Lower leg skin (tissue), 4 donors: ENCODE data around the gene GPRC5C. TPM values are rescaled to one million over a fixed set of nuclear protein-coding genes. Genes with fewer than 3 reads are reported as not detected.
"Not testable (repeated sequence)": the region's sequence is repeated elsewhere in the genome, so short reads cannot be mapped to it uniquely, and the experiment has no call there.

Experiments used
- DNase-seq, 2 donors: peaks; one replicate each; pipeline ENCODE4 v3.0.0-alpha.2; 2019; ENCODE audit warnings: low spot score in 2 of 2
- H3K4me3 ChIP-seq: fragments of 200-600 bp; sonication (generic); 2 replicates; pipeline ENCODE4 v1.5.1; 2017; ENCODE audit warnings: mild to moderate bottlenecking, low read depth; ENCODE audit not compliant: poor library complexity, severe bottlenecking
- CTCF ChIP-seq, 3 donors: fragments of 450-650 bp; IDR thresholded peaks; one replicate each; pipeline ENCODE4 v1.5.1; 2016; ENCODE audit warnings: antibody characterized with exemption in 3 of 3, mild to moderate bottlenecking in 3 of 3, moderate library complexity in 2 of 3
- POLR2A ChIP-seq, 2 donors: fragments of 450-650 bp; IDR thresholded peaks; one replicate each; pipeline ENCODE4 v1.6.1; 2016 to 2017; ENCODE audit warnings: antibody characterized with exemption in 2 of 2, mild to moderate bottlenecking in 1 of 2, moderate library complexity in 1 of 2
- WGBS, 2 donors: methylation state at CpG; one replicate each; pipeline ENCODE4 v1.1.5; 2018; 5-methylcytosine and 5-hydroxymethylcytosine counted together
- intact Hi-C: fragments of 100-400 bp; cut with DNase I; formaldehyde crosslinking; loops from one replicate; pipeline ENCODE4 v1.15.0; 2023; ENCODE audit warnings: low total_unique reads
- total RNA-seq, 4 donors: library from RNA; depleted of rRNA; stranded (reverse); fragments of >200 nt; gene quantifications; one replicate each; pipeline ENCODE4 v1.1.0, GENCODE V29; 2016

Gene GPRC5C
- total RNA-seq, 4 donors from 2014 or later, result 80.3 to 147 (median 99.1) TPM

DNA sequence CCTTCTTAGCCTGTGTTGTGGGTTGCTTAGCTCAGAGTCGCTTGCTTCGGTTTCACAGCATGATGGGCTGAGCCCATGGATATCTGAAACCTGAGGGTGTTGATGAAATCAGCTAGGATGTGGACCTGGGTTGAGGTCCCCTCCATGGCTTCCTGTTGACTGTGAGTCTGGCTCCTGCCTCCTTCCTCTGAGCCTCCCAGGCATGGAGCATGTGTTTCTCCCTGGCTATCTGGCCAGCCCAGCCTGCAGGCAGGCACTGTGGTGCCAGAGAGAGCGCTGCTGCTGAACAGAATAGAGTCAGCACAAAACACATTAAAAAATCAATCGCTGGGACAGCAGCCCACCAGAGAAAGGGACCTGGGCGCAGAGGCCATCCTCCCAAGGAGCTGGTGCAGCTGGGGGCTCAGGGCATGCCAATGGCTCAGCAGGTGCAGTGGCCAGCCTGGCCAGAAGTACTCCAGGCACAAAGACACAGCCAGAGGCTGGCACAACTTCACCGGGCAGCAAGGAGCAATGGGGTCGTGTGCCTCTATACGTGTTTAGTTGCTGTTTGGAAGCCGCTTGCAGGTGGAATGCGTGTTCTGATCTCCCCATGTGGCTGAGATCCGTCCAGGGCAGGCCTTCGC lies 28.3 kb upstream of the GPRC5C start:
- H3K4me3 ChIP-seq, result no peak overlapping the region
- intact Hi-C loops, result no loop called here
- no peak for DNase-seq
- TF ChIP-seq POLR2A (IDR thresholded peaks at IDR 0.05) (no peak), CTCF (IDR thresholded peaks at IDR 0.05) (no peak)
- WGBS, 2 donors, result 64 to 75% methylated on average over 12 of the region's 12 CpGs

GRCh38 chr17:74404218-74404617 lies 27.7 kb upstream of the GPRC5C start:
- no peak overlapping the region for H3K4me3 ChIP-seq
- TF ChIP-seq CTCF (IDR thresholded peaks at IDR 0.05) (no peak), POLR2A (IDR thresholded peaks at IDR 0.05) (no peak)
- intact Hi-C loops, result no loop called here
- DNase-seq, result no peak
- 54 to 65% methylated on average over 7 of the region's 7 CpGs for WGBS, 2 donors

- intact Hi-C loops, result no loop called here
- no peak overlapping the region for H3K4me3 ChIP-seq
- WGBS, 2 donors, result 83 to 87% methylated on average over 6 of the region's 6 CpGs
- TF ChIP-seq POLR2A (IDR thresholded peaks at IDR 0.05) (no peak), CTCF (IDR thresholded peaks at IDR 0.05) (no peak)
- DNase-seq, result no peak
These were observed 27.1 kb upstream of the GPRC5C start for GRCh38 chr17:74404789-74405188.

DNA sequence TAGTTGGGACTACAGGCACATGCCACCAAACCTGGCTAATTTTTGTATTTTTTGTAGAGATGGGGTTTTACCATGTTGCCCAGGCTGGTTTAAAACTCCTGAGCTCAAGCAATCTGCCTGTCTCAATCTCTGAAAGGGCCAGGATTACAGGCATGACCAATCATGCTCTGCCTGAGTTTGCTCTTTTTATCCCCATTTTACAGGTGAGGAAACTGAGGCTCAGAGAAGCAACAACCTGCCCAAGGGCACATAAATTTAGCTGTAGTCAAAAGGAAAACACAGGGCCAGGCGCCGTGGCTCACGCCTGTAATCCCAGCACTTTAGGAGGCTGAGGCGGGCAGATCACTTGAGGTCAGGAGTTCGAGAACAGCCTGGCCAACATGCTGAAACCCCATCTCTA lies 26.6 kb upstream of the GPRC5C start:
- DNase-seq, intact Hi-C loops, H3K4me3 ChIP-seq: not testable (repeated sequence)
- 85 to 95% methylated on average over 5 of the region's 5 CpGs for WGBS, 2 donors

GRCh38 chr17:74407384-74407783 lies 24.5 kb upstream of the GPRC5C start:
- DNase-seq, result no peak
- WGBS, 2 donors, result 75 to 83% methylated on average over 5 of the region's 5 CpGs

GRCh38 chr17:74408262-74408661 lies 23.6 kb upstream of the GPRC5C start:
- no peak overlapping the region for H3K4me3 ChIP-seq
- TF ChIP-seq POLR2A (IDR thresholded peaks at IDR 0.05) (no peak), CTCF (IDR thresholded peaks at IDR 0.05) (no peak)
- intact Hi-C loops, result no loop called here
- DNase-seq, result no peak
- 82% methylated on average over 3 of the region's 3 CpGs for WGBS, 2 donors

More at GRCh38 chr17:74407384-74407783, 24.5 kb upstream of the GPRC5C start:
- TF ChIP-seq CTCF (IDR thresholded peaks at IDR 0.05) (no peak), POLR2A (IDR thresholded peaks at IDR 0.05) (no peak)
- intact Hi-C loops, result no loop called here
- H3K4me3 ChIP-seq, result no peak overlapping the region
